Activated T-cell treated with anti-CD3 and anti-CD28 coated beads, Interleukin-2, amount 50 U/mL, for 24 hours (primary cell): ENCODE results near the gene CACNA2D3.
"Not testable (repeated sequence)": the region's sequence is repeated elsewhere in the genome, so short reads cannot be mapped to it uniquely, and the experiment has no call there.

Experiments used
- DNase-seq: peaks from one replicate; pipeline ENCODE4 v3.0.0-alpha.2; 2020
- H3K27ac Mint-ChIP-seq: 2 replicates; pipeline ENCODE4 v1.8.0; 2020; ENCODE audit warnings: mild to moderate bottlenecking, mixed read lengths
- H3K27me3 Mint-ChIP-seq: 2 replicates; pipeline ENCODE4 v1.8.0; 2020; ENCODE audit warnings: mixed read lengths
- H3K36me3 Mint-ChIP-seq: 2 replicates; pipeline ENCODE4 v1.8.0; 2020; ENCODE audit warnings: low read depth, mixed read lengths
- H3K4me1 Mint-ChIP-seq: 2 replicates; pipeline ENCODE4 v1.8.0; 2020; ENCODE audit warnings: low read depth, mixed read lengths
- H3K4me3 Mint-ChIP-seq: 2 replicates; pipeline ENCODE4 v1.8.0; 2020; ENCODE audit warnings: mild to moderate bottlenecking, moderate library complexity, mixed read lengths
- H3K9me3 Mint-ChIP-seq: 2 replicates; pipeline ENCODE4 v1.8.0; 2020; ENCODE audit warnings: mixed read lengths

Gene CACNA2D3

DNA sequence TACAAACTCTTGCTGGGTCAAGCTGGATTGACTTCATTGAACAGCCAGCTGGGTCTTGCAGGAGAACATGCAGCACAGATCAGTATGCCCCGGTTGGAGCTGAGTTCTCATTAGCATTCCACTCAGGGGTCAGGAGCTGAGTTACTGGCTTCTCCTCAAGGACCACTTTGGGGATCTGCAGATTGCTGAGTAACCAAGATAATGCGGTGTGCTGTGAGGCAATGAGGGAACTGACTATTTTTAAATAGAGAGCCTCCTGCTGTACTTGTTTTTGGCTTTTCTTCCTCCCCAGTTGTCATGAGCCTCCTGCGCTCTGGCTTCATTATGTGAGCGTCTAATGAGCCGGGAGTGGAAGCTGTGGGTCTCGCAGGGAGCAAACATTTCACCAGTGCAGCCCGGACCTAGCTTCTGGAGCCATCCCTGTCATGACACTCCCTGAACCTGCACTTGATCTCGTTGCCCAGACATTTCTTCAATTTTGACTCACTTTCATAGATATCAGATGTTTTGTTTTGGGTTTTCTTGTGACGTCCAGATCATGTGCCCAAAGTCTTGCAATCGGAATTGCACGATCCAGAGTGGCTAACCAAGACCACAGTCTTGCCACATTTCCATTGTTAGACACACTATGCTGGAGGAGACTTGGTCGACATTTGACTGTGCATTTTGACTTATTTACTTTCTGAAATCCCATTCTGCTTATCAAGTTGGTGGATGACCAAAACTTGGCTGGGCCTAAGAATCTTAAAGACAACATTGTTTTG lies 478.3 kb downstream of the CACNA2D3 start:
- Mint-ChIP-seq H3K9me3 (no peaks in the 10 kb centered on the region), H3K27me3 (no peaks in the 10 kb centered on the region), H3K36me3 (no peaks in the 10 kb centered on the region), H3K27ac (no peak overlapping the region), H3K4me3 (no peak overlapping the region), H3K4me1 (no peaks in the 10 kb centered on the region)
- DNase-seq = no peak

- no peak overlapping the region for H3K4me3 Mint-ChIP-seq
- H3K36me3 Mint-ChIP-seq = no peaks in the 10 kb centered on the region
- no peak for DNase-seq
- no peaks in the 10 kb centered on the region for H3K4me1 Mint-ChIP-seq
- no peak overlapping the region for H3K27ac Mint-ChIP-seq
- H3K27me3 Mint-ChIP-seq = no peaks in the 10 kb centered on the region
- peaks cover 8% of the 10 kb centered on the region for H3K9me3 Mint-ChIP-seq
Observed at GRCh38 chr3:54604495-54604894, 482.1 kb downstream of the CACNA2D3 start.

DNA sequence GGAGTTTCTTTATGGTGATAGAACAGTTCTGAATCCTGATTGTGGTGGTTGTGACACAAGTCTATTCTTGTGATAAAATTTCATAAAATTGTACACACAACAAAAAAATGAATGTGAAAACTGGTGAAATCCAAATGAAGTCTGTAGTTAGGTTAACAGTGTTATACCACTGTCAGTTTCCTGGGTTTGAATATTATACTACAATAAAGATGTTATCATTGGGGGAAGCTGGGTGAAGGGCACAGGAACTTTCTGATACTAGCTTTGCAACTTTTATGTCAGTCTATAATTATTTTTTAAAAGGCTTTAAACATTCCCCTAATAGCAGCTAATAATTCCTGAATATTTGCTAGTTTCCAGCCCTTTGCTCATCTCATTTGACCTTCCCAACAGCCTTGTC lies 485.7 kb downstream of the CACNA2D3 start:
- Mint-ChIP-seq H3K4me3 (no peak overlapping the region), H3K27ac (no peak overlapping the region), H3K9me3 (peaks cover 8% of the 10 kb centered on the region), H3K36me3 (no peaks in the 10 kb centered on the region), H3K4me1 (no peaks in the 10 kb centered on the region), H3K27me3 (no peaks in the 10 kb centered on the region)
- no peak for DNase-seq

DNA sequence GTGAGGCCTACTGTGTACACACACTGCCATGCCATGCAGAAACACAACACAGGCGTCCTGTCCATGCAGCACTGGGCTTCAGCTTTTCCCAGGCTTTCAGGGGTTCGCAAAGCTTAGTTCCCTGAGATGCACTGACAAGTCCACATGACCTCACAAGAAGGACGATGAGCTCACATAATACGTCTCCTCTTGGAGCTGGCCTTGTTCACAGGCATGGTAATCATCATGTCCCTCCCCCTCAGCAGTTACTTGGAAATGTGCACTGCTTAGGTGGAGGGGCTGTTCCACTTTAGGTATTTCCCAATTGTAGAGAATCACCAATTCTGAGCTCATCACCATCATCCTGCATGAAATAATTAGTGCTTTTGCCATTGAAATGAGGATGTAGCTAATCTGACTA lies 496.7 kb downstream of the CACNA2D3 start:
- no peak overlapping the region for H3K4me3 Mint-ChIP-seq
- H3K9me3 Mint-ChIP-seq = no peaks in the 10 kb centered on the region
- no peaks in the 10 kb centered on the region for H3K4me1 Mint-ChIP-seq
- no peaks in the 10 kb centered on the region for H3K27me3 Mint-ChIP-seq
- DNase-seq = no peak
- no peak overlapping the region for H3K27ac Mint-ChIP-seq
- H3K36me3 Mint-ChIP-seq = no peaks in the 10 kb centered on the region

DNA sequence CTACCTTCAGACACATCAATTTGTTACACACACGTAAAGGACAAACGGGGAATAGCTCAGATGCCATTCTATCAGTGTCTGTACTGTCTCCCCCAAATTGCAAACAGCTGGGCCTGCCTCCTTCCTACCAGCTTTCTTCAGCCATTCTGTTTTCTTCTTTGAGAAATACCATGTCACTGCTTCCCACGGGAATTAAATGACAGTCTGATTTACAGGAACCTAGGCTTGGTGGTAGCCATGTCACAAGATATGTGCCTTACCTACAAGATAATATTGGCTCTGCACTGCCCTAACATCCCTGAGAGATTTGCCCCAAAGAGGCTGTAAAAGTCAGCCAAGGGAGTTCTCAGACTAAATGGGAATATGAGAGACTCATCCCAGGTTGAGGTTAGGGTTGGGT lies 497.2 kb downstream of the CACNA2D3 start:
- no peaks in the 10 kb centered on the region for H3K36me3 Mint-ChIP-seq
- H3K4me3 Mint-ChIP-seq = no peak overlapping the region
- DNase-seq = no peak
- H3K4me1 Mint-ChIP-seq = no peaks in the 10 kb centered on the region
- no peaks in the 10 kb centered on the region for H3K27me3 Mint-ChIP-seq
- no peaks in the 10 kb centered on the region for H3K9me3 Mint-ChIP-seq
- no peak overlapping the region for H3K27ac Mint-ChIP-seq

GRCh38 chr3:54621184-54621583 lies 498.8 kb downstream of the CACNA2D3 start:
- no peak overlapping the region for H3K27ac Mint-ChIP-seq
- H3K4me1 Mint-ChIP-seq = no peaks in the 10 kb centered on the region
- H3K36me3 Mint-ChIP-seq = no peaks in the 10 kb centered on the region

GRCh38 chr3:54622678-54623077 lies 500.3 kb downstream of the CACNA2D3 start:
- H3K4me3 Mint-ChIP-seq = no peak overlapping the region
- no peak for DNase-seq

More at GRCh38 chr3:54621184-54621583, 498.8 kb downstream of the CACNA2D3 start:
- no peak for DNase-seq
- H3K4me3 Mint-ChIP-seq = no peak overlapping the region
- H3K9me3 Mint-ChIP-seq = no peaks in the 10 kb centered on the region
- no peaks in the 10 kb centered on the region for H3K27me3 Mint-ChIP-seq

DNA sequence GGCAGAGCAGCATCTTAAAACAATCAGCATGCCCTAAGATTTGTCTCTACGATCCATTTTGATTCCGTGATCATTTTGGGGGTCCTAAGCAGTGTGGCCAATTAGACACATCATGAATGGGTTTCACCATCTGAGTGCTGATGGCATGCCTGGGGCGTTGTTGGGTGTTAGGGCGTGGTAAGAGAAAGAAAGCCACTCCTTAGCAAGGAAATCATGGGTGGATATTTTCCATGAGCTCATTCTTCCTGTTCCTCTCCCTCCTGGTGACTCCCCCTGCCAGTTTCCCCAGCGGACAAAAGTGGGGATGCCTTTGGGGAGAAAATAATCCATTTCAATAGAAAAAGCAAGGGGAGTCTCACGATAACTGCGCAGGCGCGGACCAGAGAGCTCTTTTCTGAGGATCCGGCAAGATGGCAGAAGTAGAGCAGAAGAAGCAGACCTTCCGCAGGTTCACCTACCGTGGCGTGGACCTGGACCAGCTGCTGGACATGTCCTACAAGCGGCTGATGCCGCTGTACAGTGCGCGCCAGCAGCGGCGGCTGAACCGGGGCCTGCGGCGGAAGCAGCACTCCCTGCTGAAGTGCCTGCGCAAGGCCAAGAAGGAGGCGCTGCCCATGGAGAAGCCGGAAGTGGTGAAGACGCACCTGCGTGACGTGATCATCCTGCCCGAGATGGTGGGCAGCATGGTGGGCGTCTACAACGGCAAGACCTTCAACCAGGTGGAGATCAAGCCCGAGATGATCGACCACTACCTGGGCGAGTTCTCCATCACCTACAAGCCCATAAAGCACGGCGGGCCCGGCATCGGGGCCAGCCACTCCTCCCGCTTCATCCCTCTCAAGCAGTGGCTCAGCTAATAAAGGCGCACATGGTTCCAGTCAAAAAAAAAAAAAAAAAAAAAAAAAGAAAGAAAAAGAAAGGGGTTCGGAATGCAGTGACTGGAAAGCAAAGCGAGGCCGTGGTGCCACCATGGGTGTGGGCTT lies 503.7 kb downstream of the CACNA2D3 start:
- H3K4me3 Mint-ChIP-seq = no peak overlapping the region
- H3K36me3 Mint-ChIP-seq = no peaks in the 10 kb centered on the region
- no peaks in the 10 kb centered on the region for H3K27me3 Mint-ChIP-seq
- no peaks in the 10 kb centered on the region for H3K9me3 Mint-ChIP-seq
- no peak for DNase-seq
- H3K4me1 Mint-ChIP-seq = no peaks in the 10 kb centered on the region
- H3K27ac Mint-ChIP-seq = no peak overlapping the region

More at GRCh38 chr3:54622678-54623077, 500.3 kb downstream of the CACNA2D3 start:
- no peak overlapping the region for H3K27ac Mint-ChIP-seq
- H3K27me3 Mint-ChIP-seq = no peaks in the 10 kb centered on the region
- H3K4me1 Mint-ChIP-seq = no peaks in the 10 kb centered on the region
- H3K9me3 Mint-ChIP-seq = no peaks in the 10 kb centered on the region
- no peaks in the 10 kb centered on the region for H3K36me3 Mint-ChIP-seq

GRCh38 chr3:54628888-54629441 lies 506.6 kb downstream of the CACNA2D3 start:
- Mint-ChIP-seq H3K27ac (no peak overlapping the region), H3K36me3 (no peaks in the 10 kb centered on the region), H3K9me3 (no peaks in the 10 kb centered on the region), H3K4me3 (no peak overlapping the region), H3K4me1 (no peaks in the 10 kb centered on the region), H3K27me3 (peaks cover 2% of the 10 kb centered on the region)
- DNase-seq = no peak

GRCh38 chr3:54630101-54630623 lies 507.8 kb downstream of the CACNA2D3 start:
- H3K9me3 Mint-ChIP-seq = no peaks in the 10 kb centered on the region
- no peaks in the 10 kb centered on the region for H3K4me1 Mint-ChIP-seq
- peaks cover 7% of the 10 kb centered on the region for H3K27me3 Mint-ChIP-seq
- no peak overlapping the region for H3K27ac Mint-ChIP-seq
- no peak overlapping the region for H3K4me3 Mint-ChIP-seq
- no peaks in the 10 kb centered on the region for H3K36me3 Mint-ChIP-seq
- no peak for DNase-seq

DNA sequence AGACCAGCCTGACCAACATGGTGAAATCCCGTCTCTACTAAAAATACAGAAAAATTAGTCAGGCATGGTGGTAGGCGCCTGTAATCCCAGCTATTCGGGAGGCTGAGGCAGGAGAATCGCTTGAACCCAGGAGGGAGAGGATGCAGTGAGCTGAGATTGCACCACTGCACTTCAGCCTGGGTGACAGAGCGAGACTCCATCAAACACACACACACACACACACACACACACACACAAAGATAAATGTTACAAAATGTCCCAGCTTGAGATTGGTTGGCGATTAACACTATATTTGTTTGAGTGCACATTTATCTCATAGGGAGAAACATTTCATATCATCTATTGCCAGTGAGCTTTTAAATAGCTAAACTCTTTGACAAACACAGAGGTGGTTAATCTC lies 508.6 kb downstream of the CACNA2D3 start:
- not testable (repeated sequence) for H3K27ac Mint-ChIP-seq, H3K9me3 Mint-ChIP-seq, DNase-seq, H3K4me3 Mint-ChIP-seq, H3K4me1 Mint-ChIP-seq, H3K36me3 Mint-ChIP-seq, H3K27me3 Mint-ChIP-seq

DNA sequence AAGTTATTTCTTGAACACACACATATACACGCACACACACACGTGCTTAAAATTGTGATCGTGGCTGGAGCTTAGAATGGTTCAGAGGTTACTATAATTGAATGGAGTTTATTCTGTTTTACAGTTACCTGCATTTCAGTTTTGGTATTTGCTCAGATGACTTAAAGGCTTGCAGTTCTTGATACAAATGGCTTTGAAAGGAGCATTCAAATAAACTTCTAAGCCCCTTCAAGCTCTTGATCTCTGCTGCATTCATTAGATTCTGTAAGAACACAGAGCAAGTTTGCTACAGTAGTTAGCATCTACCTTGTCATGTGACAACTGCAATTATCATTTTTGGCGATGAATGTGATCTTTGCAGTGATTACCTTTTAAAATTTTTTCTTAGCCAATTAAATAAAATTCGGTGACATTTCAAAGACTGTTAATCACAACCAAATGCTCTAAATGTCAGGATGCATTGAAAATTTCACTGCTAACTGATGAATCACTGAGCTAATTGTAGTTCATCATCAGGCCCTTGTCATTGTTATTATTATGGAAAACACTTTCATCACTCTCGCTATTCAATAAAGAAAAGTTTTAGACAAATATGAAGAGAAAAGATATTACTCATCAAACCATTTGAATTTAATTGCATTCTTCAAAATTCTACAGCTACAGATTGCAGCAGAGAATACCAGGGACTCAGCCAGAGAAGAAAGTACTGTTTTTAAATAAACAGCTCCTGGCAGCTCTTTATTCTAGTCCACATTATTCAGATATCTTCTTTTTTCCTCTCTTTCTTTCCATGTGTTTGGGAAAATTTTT lies 509.4 kb downstream of the CACNA2D3 start:
- no peak overlapping the region for H3K4me3 Mint-ChIP-seq
- no peaks in the 10 kb centered on the region for H3K4me1 Mint-ChIP-seq
- no peaks in the 10 kb centered on the region for H3K9me3 Mint-ChIP-seq
- peaks cover 7% of the 10 kb centered on the region for H3K27me3 Mint-ChIP-seq
- no peak overlapping the region for H3K27ac Mint-ChIP-seq
- no peaks in the 10 kb centered on the region for H3K36me3 Mint-ChIP-seq
- no peak for DNase-seq

- peaks cover 7% of the 10 kb centered on the region for H3K27me3 Mint-ChIP-seq
- H3K27ac Mint-ChIP-seq = no peak overlapping the region
- no peak overlapping the region for H3K4me3 Mint-ChIP-seq
- no peaks in the 10 kb centered on the region for H3K36me3 Mint-ChIP-seq
- no peak for DNase-seq
- H3K4me1 Mint-ChIP-seq = no peaks in the 10 kb centered on the region
- H3K9me3 Mint-ChIP-seq = no peaks in the 10 kb centered on the region
Observed at GRCh38 chr3:54632326-54632665, 509.9 kb downstream of the CACNA2D3 start.

- H3K4me1 Mint-ChIP-seq = no peaks in the 10 kb centered on the region
- H3K9me3 Mint-ChIP-seq = no peaks in the 10 kb centered on the region
- H3K36me3 Mint-ChIP-seq = no peaks in the 10 kb centered on the region
Observed at GRCh38 chr3:54632834-54633233, 510.5 kb downstream of the CACNA2D3 start.

More at GRCh38 chr3:54632834-54633233, 510.5 kb downstream of the CACNA2D3 start:
- H3K4me3 Mint-ChIP-seq = no peak overlapping the region
- H3K27ac Mint-ChIP-seq = no peak overlapping the region
- peaks cover 11% of the 10 kb centered on the region for H3K27me3 Mint-ChIP-seq
- DNase-seq = no peak
